K562 (cell line): ENCODE results near the gene YIPF5. TPM values are rescaled to one million over a fixed set of nuclear protein-coding genes. Genes with fewer than 3 reads are reported as not detected.

ENCODE experiments used
- ATAC-seq: fragments of 200-7000 bp; cut with Tn5 transposase; 3 replicates; pipeline ENCODE4 v1.9.1; 2020; ENCODE audit warnings: moderate library complexity
- BruUV-seq: library from RNA; stranded (reverse); fragments of 400-500 nt; replicated peaks from 2 replicates; lab custom pipeline; 2021; lab: Mats Ljungman, UMichigan
- CTCF ChIA-PET: fragments of 300-600 bp; formaldehyde crosslinking; extraction: SDS; loops from one replicate; lab custom pipeline; 2021; ENCODE audit warnings: low intra/inter-chr PET ratio; lab: Yijun Ruan, JAX
- POLR2A ChIA-PET: fragments of 300-600, 350-650 bp; sonication (Branson Sonifier 250); formaldehyde crosslinking; extraction: SDS; loops from one replicate; lab custom pipeline; 2021; ENCODE audit warnings: antibody characterized with exemption, inconsistent platforms; lab: Yijun Ruan, JAX
- DNase-seq, 4 experiments: peaks; one replicate each; pipeline versions ENCODE4 v3.0.0 to v3.0.0-alpha.2; 2011 to 2018; ENCODE audit warnings: low spot score in 3 of 4, mixed read lengths in 3 of 4; ENCODE audit errors: extremely low read depth in 1 of 4
- FAIRE-seq: peaks from 2 replicates; lab custom pipeline; 2011; peaks lifted over from hg19 to GRCh38; lab: Jason Lieb, UNC
- H2AFZ ChIP-seq: 2 replicates; pipeline ENCODE4 v1.6.0; 2011; ENCODE audit warnings: low read depth, low read length, control low read depth, inconsistent platforms
- H3K27ac ChIP-seq: fragments of 200-600 bp; 3 replicates; pipeline ENCODE4 v1.8.0; 2011; ENCODE audit warnings: low read depth, mild to moderate bottlenecking, control low read depth, inconsistent platforms, low read length, moderate library complexity, mixed read lengths; ENCODE audit errors: extremely low read depth
- H3K27me3 ChIP-seq, 2 experiments: fragments of 300-600 bp in 1 of 2; 2 replicates in 1 of 2; 3 replicates in 1 of 2; pipeline versions ENCODE4 v1.6.0 to v1.8.0; 2011; ENCODE audit warnings: inconsistent platforms in 2 of 2, low read length in 2 of 2, mild to moderate bottlenecking in 1 of 2, mixed read lengths in 1 of 2, moderate library complexity in 1 of 2; ENCODE audit not compliant: control insufficient read depth in 2 of 2, insufficient read depth in 2 of 2
- H3K36me3 ChIP-seq: fragments of 300-600 bp; 3 replicates; pipeline ENCODE4 v1.8.0; 2011; ENCODE audit warnings: mild to moderate bottlenecking, low read length, inconsistent platforms; ENCODE audit not compliant: control insufficient read depth, insufficient read depth
- H3K4me1 ChIP-seq, 2 experiments: fragments of 200-600 bp in 1 of 2; replicated peaks in 1 of 2; 2 replicates in 1 of 2; 3 replicates in 1 of 2; pipeline versions ENCODE4 v1.5.1 to v1.8.0; 2011; ENCODE audit warnings: inconsistent platforms in 2 of 2, low read length in 2 of 2, mild to moderate bottlenecking in 1 of 2, mixed read lengths in 1 of 2, moderate library complexity in 1 of 2; ENCODE audit not compliant: control insufficient read depth in 2 of 2, insufficient read depth in 2 of 2
- H3K4me2 ChIP-seq: 2 replicates; pipeline ENCODE4 v1.6.1; 2011; ENCODE audit warnings: low read length, control low read depth, inconsistent platforms, mixed read lengths; ENCODE audit not compliant: insufficient read depth
- H3K4me3 ChIP-seq: fragments of 200-600 bp; sonication (generic), shearing (Covaris generic); 2 replicates; pipeline ENCODE4 v1.5.1; 2016; ENCODE audit warnings: control low read depth, inconsistent platforms
- H3K79me2 ChIP-seq: fragments of 200-600 bp; 3 replicates; pipeline ENCODE4 v1.8.0; 2011; ENCODE audit warnings: low read length, inconsistent platforms; ENCODE audit not compliant: control insufficient read depth, insufficient read depth
- H3K9ac ChIP-seq, 2 experiments: 2 replicates each; pipeline versions ENCODE4 v1.6.0 to v1.6.1; 2011; ENCODE audit warnings: low read depth in 2 of 2, low read length in 2 of 2, control low read depth in 1 of 2, inconsistent platforms in 1 of 2, mild to moderate bottlenecking in 1 of 2, mixed read lengths in 1 of 2; ENCODE audit not compliant: insufficient read depth in 1 of 2
- H3K9me1 ChIP-seq: one replicate; pipeline ENCODE4 v1.6.0; 2011; ENCODE audit warnings: inconsistent platforms, mild to moderate bottlenecking, low read length, moderate library complexity; ENCODE audit not compliant: control insufficient read depth, insufficient read depth
- H3K9me3 ChIP-seq: replicated peaks from 2 replicates; pipeline ENCODE4 v1.5.1; 2011; ENCODE audit warnings: low read depth, low read length, inconsistent platforms; ENCODE audit not compliant: control insufficient read depth, insufficient read depth
- H4K20me1 ChIP-seq: replicated peaks from 2 replicates; pipeline ENCODE4 v1.6.1; 2011; ENCODE audit warnings: low read length, inconsistent platforms, mixed read lengths; ENCODE audit not compliant: control insufficient read depth, insufficient read depth
- CBFB ChIP-seq: sonication (generic); formaldehyde crosslinking; IDR thresholded peaks from 2 replicates; pipeline ENCODE4 v1.4.0; 2020; ENCODE audit warnings: mild to moderate bottlenecking, missing genetic modification reagents
- ETV5 ChIP-seq: sonication (generic); formaldehyde crosslinking; IDR thresholded peaks from 2 replicates; pipeline ENCODE4 v1.4.0; 2020; ENCODE audit warnings: low read depth, mild to moderate bottlenecking, missing genetic modification reagents
- KLF1 ChIP-seq: fragments of 450-650 bp; IDR thresholded peaks from 2 replicates; pipeline ENCODE4 v1.6.1; 2016; ENCODE audit warnings: missing genetic modification characterization, missing compliant biosample characterization
- MTF1 ChIP-seq: fragments of 250-450 bp; sonication (Bioruptor Pico); IDR thresholded peaks from 2 replicates; pipeline ENCODE4 v1.9.0; 2021; ENCODE audit warnings: moderate library complexity, mild to moderate bottlenecking, inconsistent platforms, borderline replicate concordance
- POLR2AphosphoS2 ChIP-seq: IDR thresholded peaks from 2 replicates; pipeline ENCODE4 v1.6.1; 2012; ENCODE audit warnings: low read length, improper control_type of control experiment
- SETDB1 ChIP-seq: IDR thresholded peaks from one replicate; pipeline ENCODE4 v1.6.1; 2012; ENCODE audit warnings: low read length, control low read depth, inconsistent platforms
- ZNF24 ChIP-seq: fragments of 450-650 bp; IDR thresholded peaks from 2 replicates; pipeline ENCODE4 v1.6.1; 2016
- WGBS: fragments of 100-300 bp; shearing (Covaris generic); methylation state at CpG from one replicate; pipeline ENCODE4 v1.1.6; 2016; ENCODE audit warnings: low coverage, mixed read lengths; ENCODE audit not compliant: insufficient coverage; ENCODE audit errors: missing lambda C conversion rate; 5-methylcytosine and 5-hydroxymethylcytosine counted together
- in situ Hi-C: fragments of 300-500 bp; cut with MboI; formaldehyde crosslinking; loops from 4 replicates; pipeline ENCODE4 v1.15.0; 2018; ENCODE audit warnings: inconsistent platforms, mixed read lengths
- intact Hi-C: fragments of 100-400 bp; cut with micrococcal nuclease; formaldehyde crosslinking; loops from 2 replicates; pipeline ENCODE4 v1.14.2; 2022
- polyA plus RNA-seq, 8 experiments: library from polyadenylated mRNA; depleted of rRNA in 4 of 8; stranded (reverse) in 5 of 8; unstranded in 3 of 8; fragments of >200 nt; fragmentation: Nextera tagmentation in 2 of 8; fragmentation: Illumina TruSeq in 1 of 8; extraction: Ambion mirVana in 2 of 8; extraction: Trizol in 1 of 8; gene quantifications; 2 replicates each; pipeline versions ENCODE4 v1.2.1 to v1.2.3, GENCODE V29; 2011 to 2014; ENCODE audit warnings: inconsistent platforms in 1 of 8, missing spikeins in 1 of 8
- total RNA-seq, 7 experiments: library from RNA; depleted of rRNA in 6 of 7; stranded (reverse); fragments of >200 nt in 6 of 7; fragmentation: Illumina TruSeq in 2 of 7; extraction: Trizol in 2 of 7; gene quantifications; 2 replicates each; pipeline versions ENCODE4 v1.2.1 to v1.2.3, GENCODE V29; 2011 to 2021; ENCODE audit warnings: low replicate concordance in 1 of 7
- TF ChIP-seq, protein P1 (sequence below): fragments of 450-650 bp; formaldehyde crosslinking; IDR thresholded peaks from 2 replicates; pipeline ENCODE4 v1.4.0; 2022; ENCODE audit warnings: mild to moderate bottlenecking, moderate library complexity
- TF ChIP-seq, protein P2 (sequence below): fragments of 250-450 bp; sonication (Bioruptor Pico); IDR thresholded peaks from 2 replicates; pipeline ENCODE4 v1.4.0; 2020; ENCODE audit warnings: mild to moderate bottlenecking, moderate library complexity

YIPF5 gene
- total and polyA plus RNA-seq, 9 of the 15 experiments (the other 6 are each of a cell fraction or from before 2014, with no cell fraction given) = 12.1 to 52.9 (median 33.7) TPM

DNA sequence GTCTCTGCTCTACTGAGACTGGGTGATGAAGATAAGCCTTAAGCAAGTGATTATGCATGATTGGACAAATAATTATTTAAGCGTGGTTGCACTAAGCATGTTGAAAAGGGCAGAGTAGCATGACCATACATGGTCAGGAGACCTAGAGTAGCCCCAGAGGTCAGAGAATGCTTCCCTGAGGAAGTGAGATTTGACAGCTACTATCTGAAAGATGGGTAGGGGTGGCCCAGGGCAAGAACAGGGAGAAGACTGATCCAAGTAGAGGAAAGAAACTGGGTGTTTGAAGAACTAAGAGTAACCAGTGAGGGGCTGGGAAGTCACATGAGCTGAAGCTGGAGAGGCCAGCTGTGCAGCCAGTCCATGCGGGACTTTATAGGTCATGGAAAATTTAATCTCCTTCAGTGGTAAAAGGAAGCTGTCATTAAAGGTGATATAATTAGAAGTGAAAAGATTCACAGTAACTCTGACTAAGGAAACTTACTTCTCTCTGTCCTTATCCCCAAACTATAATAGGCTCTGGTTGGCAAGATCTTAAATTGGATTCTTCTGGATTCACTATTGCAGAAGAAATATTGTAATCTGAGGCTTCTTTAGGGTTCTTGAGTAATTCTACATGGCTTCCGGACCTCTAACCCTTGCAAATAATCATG is 35.2 kb downstream of the YIPF5 start:
- Histone ChIP-seq H3K27ac (no peak overlapping the region), H3K4me3 (no peak overlapping the region), H2AFZ (no peak overlapping the region), H3K36me3 (no peaks in the 10 kb centered on the region), H3K4me2 (no peak overlapping the region), H3K9ac (no peak overlapping the region), H4K20me1 (no peaks in the 10 kb centered on the region), H3K27me3 (no peaks in the 10 kb centered on the region; a peak in 1 of 5 replicates), H3K4me1 (no peaks in the 10 kb centered on the region), H3K9me3 (no peaks in the 10 kb centered on the region), H3K79me2 (no peaks in the 10 kb centered on the region), H3K9me1 (no peaks in the 10 kb centered on the region)
- BruUV-seq = no TSS peak
- no peak for DNase-seq
- WGBS = 2% methylated on average over 3 of the region's 3 CpGs
- no peak for ATAC-seq
- intact Hi-C loops = no loop called here
- no peak for FAIRE-seq
- ChIA-PET POLR2A (no interaction called here), CTCF (no interaction called here)
- in situ Hi-C loops = no loop called here
- no peak for TF ChIP-seq ZNF24
- TF ChIP-seq KLF1 = no peak
- TF ChIP-seq, protein P1, sequence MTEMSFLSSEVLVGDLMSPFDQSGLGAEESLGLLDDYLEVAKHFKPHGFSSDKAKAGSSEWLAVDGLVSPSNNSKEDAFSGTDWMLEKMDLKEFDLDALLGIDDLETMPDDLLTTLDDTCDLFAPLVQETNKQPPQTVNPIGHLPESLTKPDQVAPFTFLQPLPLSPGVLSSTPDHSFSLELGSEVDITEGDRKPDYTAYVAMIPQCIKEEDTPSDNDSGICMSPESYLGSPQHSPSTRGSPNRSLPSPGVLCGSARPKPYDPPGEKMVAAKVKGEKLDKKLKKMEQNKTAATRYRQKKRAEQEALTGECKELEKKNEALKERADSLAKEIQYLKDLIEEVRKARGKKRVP (CRISPR knock-in tag) = no peak
- no peak for TF ChIP-seq POLR2AphosphoS2
- TF ChIP-seq, protein P2, sequence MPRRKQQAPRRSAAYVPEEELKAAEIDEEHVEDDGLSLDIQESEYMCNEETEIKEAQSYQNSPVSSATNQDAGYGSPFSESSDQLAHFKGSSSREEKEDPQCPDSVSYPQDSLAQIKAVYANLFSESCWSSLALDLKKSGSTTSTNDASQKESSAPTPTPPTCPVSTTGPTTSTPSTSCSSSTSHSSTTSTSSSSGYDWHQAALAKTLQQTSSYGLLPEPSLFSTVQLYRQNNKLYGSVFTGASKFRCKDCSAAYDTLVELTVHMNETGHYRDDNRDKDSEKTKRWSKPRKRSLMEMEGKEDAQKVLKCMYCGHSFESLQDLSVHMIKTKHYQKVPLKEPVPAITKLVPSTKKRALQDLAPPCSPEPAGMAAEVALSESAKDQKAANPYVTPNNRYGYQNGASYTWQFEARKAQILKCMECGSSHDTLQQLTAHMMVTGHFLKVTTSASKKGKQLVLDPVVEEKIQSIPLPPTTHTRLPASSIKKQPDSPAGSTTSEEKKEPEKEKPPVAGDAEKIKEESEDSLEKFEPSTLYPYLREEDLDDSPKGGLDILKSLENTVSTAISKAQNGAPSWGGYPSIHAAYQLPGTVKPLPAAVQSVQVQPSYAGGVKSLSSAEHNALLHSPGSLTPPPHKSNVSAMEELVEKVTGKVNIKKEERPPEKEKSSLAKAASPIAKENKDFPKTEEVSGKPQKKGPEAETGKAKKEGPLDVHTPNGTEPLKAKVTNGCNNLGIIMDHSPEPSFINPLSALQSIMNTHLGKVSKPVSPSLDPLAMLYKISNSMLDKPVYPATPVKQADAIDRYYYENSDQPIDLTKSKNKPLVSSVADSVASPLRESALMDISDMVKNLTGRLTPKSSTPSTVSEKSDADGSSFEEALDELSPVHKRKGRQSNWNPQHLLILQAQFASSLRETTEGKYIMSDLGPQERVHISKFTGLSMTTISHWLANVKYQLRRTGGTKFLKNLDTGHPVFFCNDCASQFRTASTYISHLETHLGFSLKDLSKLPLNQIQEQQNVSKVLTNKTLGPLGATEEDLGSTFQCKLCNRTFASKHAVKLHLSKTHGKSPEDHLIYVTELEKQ (CRISPR knock-in tag) = no peak
- TF ChIP-seq SETDB1 = no peak
- TF ChIP-seq CBFB = no peak
- TF ChIP-seq MTF1 (CRISPR knock-in tag) = no peak
- TF ChIP-seq ETV5 (CRISPR knock-in tag) = no peak
